HepG2 (cell line): Measurements from ENCODE around the gene SLC16A3. TPM values are rescaled to one million over a fixed set of nuclear protein-coding genes. Genes with fewer than 3 reads are reported as not detected.

Experiments used
- EP300 ChIP-seq, 3 experiments: sonication (generic) in 1 of 3; formaldehyde crosslinking in 1 of 3; IDR thresholded peaks; 2 replicates each; pipeline versions ENCODE4 v1.5.1 to v1.6.1; 2011 to 2020; ENCODE audit warnings: low read depth in 2 of 3, low read length in 2 of 3, borderline replicate concordance in 1 of 3, improper control_type of control experiment in 1 of 3, mild to moderate bottlenecking in 1 of 3, missing genetic modification reagents in 1 of 3, moderate library complexity in 1 of 3
- GZF1 ChIP-seq: sonication (generic); formaldehyde crosslinking; IDR thresholded peaks from 2 replicates; pipeline ENCODE4 v1.5.1; 2020; ENCODE audit warnings: mild to moderate bottlenecking, missing genetic modification reagents
- HDAC2 ChIP-seq: sonication (generic); formaldehyde crosslinking; IDR thresholded peaks from 2 replicates; pipeline ENCODE4 v1.4.0; 2020; ENCODE audit warnings: missing genetic modification reagents
- MZF1 ChIP-seq: sonication (generic); formaldehyde crosslinking; IDR thresholded peaks from 2 replicates; pipeline ENCODE4 v1.8.1; 2023; ENCODE audit warnings: mild to moderate bottlenecking, missing genetic modification reagents, borderline replicate concordance
- NFKB2 ChIP-seq: sonication (generic); formaldehyde crosslinking; IDR thresholded peaks from 2 replicates; pipeline ENCODE4 v1.4.0; 2020; ENCODE audit warnings: missing genetic modification reagents, borderline replicate concordance
- PAF1 ChIP-seq: IDR thresholded peaks from 2 replicates; pipeline ENCODE4 v1.6.1; 2016; ENCODE audit warnings: missing genetic modification reagents, missing compliant biosample characterization
- SETDB1 ChIP-seq: sonication (generic); formaldehyde crosslinking; IDR thresholded peaks from 2 replicates; pipeline ENCODE4 v1.5.1; 2020; ENCODE audit warnings: missing genetic modification reagents, mild to moderate bottlenecking, borderline replicate concordance
- TEAD3 ChIP-seq: optimal IDR thresholded peaks from 2 replicates; pipeline ENCODE3; 2016; ENCODE audit warnings: borderline replicate concordance
- TGIF2 ChIP-seq: IDR thresholded peaks from 2 replicates; pipeline ENCODE4 v1.6.1; 2016; ENCODE audit warnings: control low read depth, missing compliant biosample characterization
- ZBTB20 ChIP-seq: sonication (generic); formaldehyde crosslinking; IDR thresholded peaks from 2 replicates; pipeline ENCODE4 v1.8.1; 2023; ENCODE audit warnings: missing genetic modification reagents, low read depth, mild to moderate bottlenecking, borderline replicate concordance
- ZNF142 ChIP-seq: sonication (generic); formaldehyde crosslinking; IDR thresholded peaks from 2 replicates; pipeline ENCODE4 v1.4.0; 2020; ENCODE audit warnings: missing genetic modification reagents
- ZNF3 ChIP-seq: IDR thresholded peaks from 2 replicates; pipeline ENCODE4 v1.7.0; 2017; ENCODE audit warnings: inconsistent platforms
- ZNF350 ChIP-seq: sonication (generic); formaldehyde crosslinking; IDR thresholded peaks from 2 replicates; pipeline ENCODE4 v1.4.0; 2020; ENCODE audit warnings: mild to moderate bottlenecking, low read depth, missing genetic modification reagents, borderline replicate concordance
- ZNF383 ChIP-seq: sonication (generic); formaldehyde crosslinking; IDR thresholded peaks from 2 replicates; pipeline ENCODE4 v1.4.0; 2020; ENCODE audit warnings: missing genetic modification reagents, mild to moderate bottlenecking, borderline replicate concordance
- ZNF672 ChIP-seq: sonication (generic); formaldehyde crosslinking; IDR thresholded peaks from 2 replicates; pipeline ENCODE4 v1.8.1; 2022; ENCODE audit warnings: missing genetic modification reagents
- ZNF788 ChIP-seq: sonication (generic); formaldehyde crosslinking; IDR thresholded peaks from 2 replicates; pipeline ENCODE4 v1.5.0; 2020; ENCODE audit warnings: mild to moderate bottlenecking, missing genetic modification reagents, borderline replicate concordance
- ZUFSP ChIP-seq: sonication (generic); formaldehyde crosslinking; IDR thresholded peaks from 2 replicates; pipeline ENCODE4 v1.9.0; 2021; ENCODE audit warnings: missing genetic modification reagents, mild to moderate bottlenecking, borderline replicate concordance
- polyA plus RNA-seq, 8 experiments: library from polyadenylated mRNA; depleted of rRNA in 3 of 8; stranded (reverse) in 7 of 8; unstranded in 1 of 8; fragments of >200 nt; fragmentation: Illumina TruSeq in 4 of 8; extraction: Trizol in 4 of 8; gene quantifications; 2 replicates each; pipeline versions ENCODE4 v1.2.1 to v1.2.3, GENCODE V29; 2011 to 2016; ENCODE audit warnings: low read depth in 4 of 8, missing spikeins in 1 of 8, mixed read lengths in 1 of 8; ENCODE audit not compliant: insufficient read depth in 1 of 8
- total RNA-seq, 5 experiments: library from RNA; depleted of rRNA; stranded (reverse); fragments of >200 nt; fragmentation: Illumina TruSeq; extraction: Trizol; gene quantifications; 2 replicates each; pipeline ENCODE4 v1.2.3, GENCODE V29; 2016; ENCODE audit warnings: low read depth in 1 of 5
- TF ChIP-seq, protein P1 (sequence below): sonication (generic); formaldehyde crosslinking; IDR thresholded peaks from 2 replicates; pipeline ENCODE4 v1.5.1; 2020; ENCODE audit warnings: mild to moderate bottlenecking, missing genetic modification reagents, borderline replicate concordance
- TF ChIP-seq, protein P2 (sequence below), 2 experiments: sonication (generic) in 1 of 2; formaldehyde crosslinking in 1 of 2; IDR thresholded peaks; 2 replicates each; pipeline versions ENCODE4 v1.4.0 to v1.6.1; 2018 to 2020; ENCODE audit warnings: missing genetic modification reagents in 2 of 2, borderline replicate concordance in 1 of 2, low read depth in 1 of 2, mild to moderate bottlenecking in 1 of 2, missing biosample characterization in 1 of 2

Gene SLC16A3
- total and polyA plus RNA-seq, 2 of the 13 experiments (the other 11 are each of a cell fraction or from before 2014, with no cell fraction given) = 242 to 349 TPM

DNA sequence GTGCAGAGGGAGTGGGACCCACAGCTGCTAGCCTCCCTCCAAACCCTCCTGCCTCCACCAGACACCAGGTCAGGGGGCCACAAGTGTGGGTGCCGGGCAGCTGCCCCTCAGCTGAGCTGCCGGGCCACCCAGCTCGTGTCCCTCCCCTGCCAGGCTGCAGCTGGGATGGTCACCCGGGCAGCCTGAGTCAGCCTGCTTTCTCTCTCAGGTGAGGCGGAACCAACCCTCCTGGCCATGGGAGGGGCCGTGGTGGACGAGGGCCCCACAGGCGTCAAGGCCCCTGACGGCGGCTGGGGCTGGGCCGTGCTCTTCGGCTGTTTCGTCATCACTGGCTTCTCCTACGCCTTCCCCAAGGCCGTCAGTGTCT lies 6.9 kb downstream of the SLC16A3 start (continued):
- TF ChIP-seq ZNF350 (CRISPR knock-in tag) (no peak), GZF1 (no peak), ZNF383 (CRISPR knock-in tag) (peak; percentile 9; the same call in 1 of the 2 replicates), ZUFSP (CRISPR knock-in tag) (no peak), ZNF788 (CRISPR knock-in tag) (peak; percentile 28), TEAD3 (CRISPR knock-in tag) (no peak), MZF1 (CRISPR knock-in tag) (no peak), HDAC2 (no peak), PAF1 (0 out of 2 replicates have a peak, but pooled peaks have one; percentile 8), SETDB1 (CRISPR knock-in tag) (no peak), TGIF2 (no peak), EP300 (IDR thresholded peaks at IDR 0.05; ENCODE audit: low read depth in 2 of 2, low read length in 2 of 2) (no peak), EP300 (CRISPR knock-in tag; IDR thresholded peaks at IDR 0.05; ENCODE audit: borderline replicate concordance) (no peak), ZBTB20 (CRISPR knock-in tag) (no peak), ZNF672 (CRISPR knock-in tag) (no peak), NFKB2 (CRISPR knock-in tag) (no peak), ZNF142 (CRISPR knock-in tag) (no peak), ZNF3 (CRISPR knock-in tag) (no peak)
- TF ChIP-seq, protein P1, sequence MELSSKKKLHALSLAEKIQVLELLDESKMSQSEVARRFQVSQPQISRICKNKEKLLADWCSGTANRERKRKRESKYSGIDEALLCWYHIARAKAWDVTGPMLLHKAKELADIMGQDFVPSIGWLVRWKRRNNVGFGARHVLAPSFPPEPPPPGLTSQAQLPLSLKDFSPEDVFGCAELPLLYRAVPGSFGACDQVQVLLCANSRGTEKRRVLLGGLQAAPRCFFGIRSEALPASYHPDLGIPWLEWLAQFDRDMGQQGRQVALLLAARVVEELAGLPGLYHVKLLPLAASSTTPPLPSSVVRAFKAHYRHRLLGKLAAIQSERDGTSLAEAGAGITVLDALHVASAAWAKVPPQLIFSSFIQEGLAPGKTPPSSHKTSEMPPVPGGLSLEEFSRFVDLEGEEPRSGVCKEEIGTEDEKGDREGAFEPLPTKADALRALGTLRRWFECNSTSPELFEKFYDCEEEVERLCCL (CRISPR knock-in tag) = no peak
- TF ChIP-seq, protein P2, sequence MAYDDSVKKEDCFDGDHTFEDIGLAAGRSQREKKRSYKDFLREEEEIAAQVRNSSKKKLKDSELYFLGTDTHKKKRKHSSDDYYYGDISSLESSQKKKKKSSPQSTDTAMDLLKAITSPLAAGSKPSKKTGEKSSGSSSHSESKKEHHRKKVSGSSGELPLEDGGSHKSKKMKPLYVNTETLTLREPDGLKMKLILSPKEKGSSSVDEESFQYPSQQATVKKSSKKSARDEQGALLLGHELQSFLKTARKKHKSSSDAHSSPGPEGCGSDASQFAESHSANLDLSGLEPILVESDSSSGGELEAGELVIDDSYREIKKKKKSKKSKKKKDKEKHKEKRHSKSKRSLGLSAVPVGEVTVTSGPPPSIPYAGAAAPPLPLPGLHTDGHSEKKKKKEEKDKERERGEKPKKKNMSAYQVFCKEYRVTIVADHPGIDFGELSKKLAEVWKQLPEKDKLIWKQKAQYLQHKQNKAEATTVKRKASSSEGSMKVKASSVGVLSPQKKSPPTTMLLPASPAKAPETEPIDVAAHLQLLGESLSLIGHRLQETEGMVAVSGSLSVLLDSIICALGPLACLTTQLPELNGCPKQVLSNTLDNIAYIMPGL (CRISPR knock-in tag; IDR thresholded peaks at IDR 0.05; ENCODE audit: borderline replicate concordance in 1 of 2, low read depth in 1 of 2) = 0 out of 4 replicates have a peak, but pooled peaks of 1 of the 2 experiments have one; percentile 4
